ENCODE results near the gene SLC25A26.

Gene SLC25A26

DNA sequence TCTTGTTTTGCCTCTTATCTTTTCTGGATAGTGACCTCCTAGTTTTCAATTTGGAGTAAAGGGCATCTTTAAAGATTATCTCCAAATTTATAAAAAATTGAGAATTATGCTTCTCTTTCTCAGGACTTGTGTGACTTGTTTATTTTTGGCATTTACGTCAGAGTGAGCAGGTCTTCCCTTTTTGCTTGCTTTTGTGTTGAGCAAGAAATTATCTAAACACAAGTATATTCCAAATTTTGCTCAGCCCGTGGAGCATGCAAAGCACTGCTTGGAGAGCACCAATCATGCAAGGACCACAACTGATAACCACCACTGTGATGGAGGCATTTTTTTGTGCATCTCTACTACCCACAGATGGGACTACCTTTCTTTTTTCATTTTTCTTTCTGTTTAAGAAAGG lies 7.1 kb downstream of the SLC25A26 start:
- no peak for DNase-seq

DNA sequence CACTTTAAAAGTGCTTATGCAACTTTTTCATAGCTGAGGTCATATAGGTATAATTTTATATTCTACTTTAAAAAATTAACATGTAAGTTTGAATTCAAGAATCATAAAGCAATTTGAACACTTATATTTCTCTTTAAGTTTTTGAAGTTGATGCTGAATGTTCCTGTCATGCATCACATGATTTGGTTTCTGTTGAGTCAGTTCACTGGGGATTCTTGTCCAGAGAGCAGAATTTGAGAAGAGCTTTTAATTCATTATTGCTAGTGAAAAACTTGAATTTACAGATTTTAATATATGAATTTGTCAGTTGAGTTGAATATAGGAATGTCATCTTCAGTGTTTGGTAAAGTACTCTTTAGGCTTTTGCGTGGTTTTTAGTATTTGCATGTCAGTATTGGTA lies 7.9 kb downstream of the SLC25A26 start:
- DNase-seq: no peak

DNA sequence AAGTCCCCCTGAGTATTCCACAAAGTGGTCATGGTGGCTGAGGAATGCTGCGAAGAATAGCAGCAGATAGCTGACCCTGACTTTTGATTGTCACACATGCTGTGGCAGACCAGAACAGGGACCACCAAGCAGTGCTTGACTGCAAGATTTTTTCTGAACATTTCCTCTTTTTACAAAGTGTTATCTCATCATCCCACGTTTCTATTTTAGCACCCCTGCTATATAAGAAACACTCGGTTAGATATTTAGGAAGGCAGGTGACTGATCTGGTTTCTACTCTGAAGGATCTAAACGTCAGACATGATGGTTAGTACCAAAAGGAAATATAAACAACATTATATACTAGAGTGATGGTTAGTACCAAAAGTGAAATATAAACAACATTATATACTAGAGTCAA lies 9.1 kb downstream of the SLC25A26 start:
- no peak for DNase-seq

DNA sequence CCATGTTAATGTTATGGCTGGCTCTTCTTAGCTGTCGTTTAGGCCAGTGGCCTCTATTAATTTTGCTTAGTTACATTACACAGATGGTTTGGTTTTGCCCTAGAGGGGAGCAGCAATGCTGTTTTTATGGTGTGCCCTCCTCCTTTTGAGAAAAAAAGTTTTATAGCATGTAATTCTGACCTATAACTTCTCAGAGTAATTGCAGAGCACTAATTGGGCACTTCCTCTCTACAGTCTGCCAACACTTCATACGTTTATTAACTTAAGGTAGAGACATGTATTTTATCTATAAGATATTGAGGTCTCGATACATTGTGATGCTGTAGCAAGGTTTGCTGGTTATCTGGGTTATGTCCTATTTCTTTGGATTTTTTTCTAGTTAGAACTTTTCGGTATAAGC lies 12.2 kb downstream of the SLC25A26 start:
- DNase-seq: no peak

- peak; percentile 28 for DNase-seq
Observed at GRCh38 chr3:66236281-66236680, 15.5 kb downstream of the SLC25A26 start.

GRCh38 chr3:66237552-66237951 lies 16.8 kb downstream of the SLC25A26 start:
- DNase-seq: no peak

DNA sequence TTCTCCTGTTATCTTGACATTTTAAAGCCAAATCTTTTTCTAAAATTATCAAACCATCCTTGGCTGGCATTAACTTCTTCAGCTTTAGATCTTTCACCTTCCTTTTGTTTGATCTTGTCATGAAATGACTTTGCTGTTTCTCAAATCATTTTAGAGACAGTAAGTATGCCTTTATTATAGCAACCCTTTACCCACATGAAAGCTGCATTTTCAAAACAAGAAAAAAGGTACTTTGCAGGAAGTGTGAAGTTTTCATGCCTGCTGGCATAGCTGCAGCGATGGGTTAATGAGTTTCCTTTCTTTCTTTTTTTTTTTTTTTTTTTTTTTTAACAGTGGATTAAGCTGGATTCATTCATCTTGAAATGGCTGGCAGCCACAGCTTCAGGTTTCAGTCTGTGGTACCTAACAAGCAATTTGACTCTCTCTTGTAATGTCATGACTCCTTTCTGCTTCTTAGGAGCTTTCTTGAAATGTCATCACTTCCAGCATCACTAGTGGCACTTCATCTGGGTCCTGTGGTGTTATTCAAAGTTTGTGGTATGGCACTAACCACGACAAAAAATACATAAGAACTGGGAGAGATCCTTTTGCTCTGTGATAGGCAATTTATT lies 18.8 kb downstream of the SLC25A26 start:
- DNase-seq: no peak

DNA sequence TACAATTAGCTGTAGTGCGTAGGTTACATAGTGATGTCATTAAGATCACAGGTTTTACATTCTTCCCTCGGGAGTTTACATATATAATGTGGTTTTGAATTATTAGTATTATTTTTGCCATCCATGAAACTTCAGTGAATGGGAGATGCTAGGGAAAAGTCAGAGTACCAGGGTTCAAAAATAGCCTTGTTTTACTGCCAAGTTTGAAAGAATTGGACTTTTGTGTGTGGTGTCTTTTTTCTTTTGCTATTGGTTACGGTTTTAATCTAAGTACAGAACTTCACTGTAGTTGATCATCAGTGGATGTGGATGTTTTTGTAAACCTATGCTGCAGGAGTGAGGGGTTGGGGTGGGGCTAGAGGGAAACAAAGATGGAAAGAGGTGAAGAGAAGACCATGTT lies 20.7 kb downstream of the SLC25A26 start:
- DNase-seq: no peak

GRCh38 chr3:66242788-66243464 lies 22.1 kb downstream of the SLC25A26 start:
- no peak for DNase-seq

GRCh38 chr3:66248641-66249040 lies 27.8 kb downstream of the SLC25A26 start:
- DNase-seq: no peak

- DNase-seq: peak; percentile 42
Observed at GRCh38 chr3:66253790-66254620, 33.2 kb downstream of the SLC25A26 start.

- no peak for DNase-seq
Observed at GRCh38 chr3:66255865-66256264, 35.1 kb downstream of the SLC25A26 start.

- peak; percentile 13 for DNase-seq
Observed at GRCh38 chr3:66256806-66257205, 36.0 kb downstream of the SLC25A26 start.

GRCh38 chr3:66259566-66260255 lies 38.9 kb downstream of the SLC25A26 start:
- no peak for DNase-seq

- no peak for DNase-seq
Observed at GRCh38 chr3:66260431-66260830, 39.6 kb downstream of the SLC25A26 start.

DNA sequence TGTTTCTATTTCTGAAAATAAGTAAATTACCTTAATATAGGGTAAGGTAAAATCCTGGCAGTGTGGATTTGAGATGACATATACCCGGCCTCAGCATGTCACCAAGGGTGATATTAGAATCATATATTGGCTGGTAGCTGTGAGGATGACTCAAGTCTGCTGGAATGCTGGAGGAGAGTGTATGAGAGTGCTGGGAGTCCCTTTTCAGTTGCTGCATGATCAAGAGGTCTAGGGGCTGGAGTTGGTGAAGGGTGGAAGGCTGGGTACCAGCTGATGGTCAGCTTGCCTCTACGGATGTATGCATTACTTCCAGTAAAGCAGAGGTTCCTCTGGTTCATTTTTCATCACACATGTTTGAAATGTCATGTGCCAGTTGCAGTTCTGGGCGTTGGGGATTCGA lies 40.6 kb downstream of the SLC25A26 start:
- DNase-seq: peak; percentile 37

DNA sequence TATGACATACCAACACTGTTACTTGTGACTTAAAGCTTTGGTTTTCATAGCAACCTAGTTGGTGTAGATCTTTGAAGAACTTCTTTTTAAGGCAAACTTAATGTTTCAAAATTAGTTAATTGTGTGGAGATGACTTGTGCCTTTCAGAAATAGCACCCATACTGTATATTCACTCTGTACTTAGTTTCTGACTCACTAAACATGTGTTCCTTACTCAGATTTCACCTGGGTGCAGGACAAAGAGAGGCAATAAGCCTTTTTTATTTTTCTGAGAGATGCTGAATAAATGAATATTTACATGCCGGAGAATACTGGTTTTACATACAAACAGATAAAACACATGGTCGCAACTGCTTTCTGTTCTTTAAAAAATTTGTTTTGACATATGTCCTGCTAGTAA lies 44.8 kb downstream of the SLC25A26 start:
- no peak for DNase-seq

DNA sequence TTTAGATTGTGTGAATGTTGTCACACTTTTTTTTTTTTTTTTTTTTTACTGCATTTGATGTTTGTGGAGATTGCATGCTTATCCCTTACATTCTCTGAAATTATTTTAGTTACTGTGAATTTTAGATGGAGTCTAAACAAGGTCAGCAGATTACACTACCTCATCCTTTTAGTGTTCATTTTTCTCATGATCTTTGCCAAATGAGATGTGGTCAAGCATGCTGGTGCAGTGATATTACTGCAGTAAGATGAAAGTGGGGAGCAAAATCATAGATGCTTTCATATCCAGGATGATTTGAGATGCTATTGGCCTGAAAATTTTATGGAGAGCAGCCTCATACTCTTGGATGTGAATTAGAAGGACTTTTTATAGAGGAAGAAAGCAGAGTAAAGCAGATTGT lies 45.8 kb downstream of the SLC25A26 start:
- DNase-seq: no peak

GRCh38 chr3:66267031-66267430 lies 46.2 kb downstream of the SLC25A26 start:
- no peak for DNase-seq

GRCh38 chr3:66267906-66268305 lies 47.1 kb downstream of the SLC25A26 start:
- no peak for DNase-seq

- no peak for DNase-seq
Observed at GRCh38 chr3:66268864-66269263, 48.1 kb downstream of the SLC25A26 start.

- DNase-seq: no peak
Observed at GRCh38 chr3:66269411-66269810, 48.6 kb downstream of the SLC25A26 start.

DNA sequence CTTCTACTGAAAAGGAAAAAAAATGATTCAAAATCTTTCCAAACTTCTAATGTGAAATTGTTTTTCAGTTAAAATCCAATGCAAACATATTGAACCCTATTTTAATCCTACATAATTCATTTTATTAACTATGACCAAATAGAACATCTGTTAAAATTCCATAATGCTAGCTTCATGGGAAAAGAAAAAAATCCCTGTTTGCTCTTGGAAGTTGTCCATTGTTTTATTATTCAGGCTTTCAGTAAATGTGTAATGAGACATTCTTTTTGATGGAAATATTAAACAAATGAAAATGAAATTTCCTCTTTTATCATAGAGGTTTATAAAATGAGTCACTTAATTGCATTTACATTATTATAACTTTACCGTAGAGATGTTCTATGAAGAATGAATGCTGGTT lies 49.5 kb downstream of the SLC25A26 start:
- DNase-seq: peak; percentile 14
